ENCODE data around the gene TMEM248. TPM values are rescaled to one million over a fixed set of nuclear protein-coding genes. Genes with fewer than 3 reads are reported as not detected.

Gene TMEM248
- total and polyA plus RNA-seq, 10 of the 15 experiments (the other 5 are each of a cell fraction or from before 2014, with no cell fraction given), result 6.3 to 93.5 (median 64.9) TPM

DNA sequence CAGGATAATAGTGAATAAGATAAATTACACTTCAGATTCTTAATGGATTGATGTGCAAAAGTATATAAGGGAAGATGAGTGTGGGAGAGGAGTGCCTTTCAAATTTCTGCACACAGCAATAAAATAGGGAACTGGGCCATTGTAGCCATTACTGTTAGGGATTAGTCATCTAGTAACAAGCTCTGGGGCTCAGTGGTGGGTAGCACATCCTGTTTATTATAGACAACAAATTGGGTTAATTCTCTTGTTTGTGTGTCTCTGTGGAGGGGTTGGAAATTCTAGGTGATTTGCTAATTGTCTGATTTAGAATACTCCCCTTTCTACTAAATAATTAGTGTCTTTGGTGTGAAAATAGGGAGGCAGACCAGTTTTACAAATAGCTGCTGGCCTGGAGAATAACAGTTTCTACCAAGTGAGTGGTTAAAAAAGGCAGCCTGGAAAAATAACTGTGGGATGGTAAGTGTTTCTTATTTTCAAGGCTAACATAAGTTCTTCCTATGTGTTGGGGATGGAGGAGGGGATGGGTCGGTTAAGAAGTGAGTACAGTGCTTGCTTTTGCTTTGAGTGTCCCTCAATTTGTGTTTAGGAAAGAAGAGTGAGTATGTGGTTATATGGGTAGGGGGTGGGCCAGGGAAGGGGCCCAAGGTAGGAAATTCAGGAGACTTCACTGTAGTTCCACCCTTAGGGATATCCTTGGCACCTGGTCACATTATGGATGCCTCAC lies 43.3 kb upstream of the TMEM248 start (continued):
- no peak for TF ChIP-seq CEBPB (IDR thresholded peaks at IDR 0.05; ENCODE audit: borderline replicate concordance in 1 of 2, low read depth in 2 of 2, low read length in 2 of 2)
- TF ChIP-seq, protein P1, sequence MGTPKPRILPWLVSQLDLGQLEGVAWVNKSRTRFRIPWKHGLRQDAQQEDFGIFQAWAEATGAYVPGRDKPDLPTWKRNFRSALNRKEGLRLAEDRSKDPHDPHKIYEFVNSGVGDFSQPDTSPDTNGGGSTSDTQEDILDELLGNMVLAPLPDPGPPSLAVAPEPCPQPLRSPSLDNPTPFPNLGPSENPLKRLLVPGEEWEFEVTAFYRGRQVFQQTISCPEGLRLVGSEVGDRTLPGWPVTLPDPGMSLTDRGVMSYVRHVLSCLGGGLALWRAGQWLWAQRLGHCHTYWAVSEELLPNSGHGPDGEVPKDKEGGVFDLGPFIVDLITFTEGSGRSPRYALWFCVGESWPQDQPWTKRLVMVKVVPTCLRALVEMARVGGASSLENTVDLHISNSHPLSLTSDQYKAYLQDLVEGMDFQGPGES (IDR thresholded peaks at IDR 0.05), result no peak
- TF ChIP-seq MXI1 (IDR thresholded peaks at IDR 0.05; ENCODE audit: low read depth, low read length), result no peak
- TF ChIP-seq, protein P2, sequence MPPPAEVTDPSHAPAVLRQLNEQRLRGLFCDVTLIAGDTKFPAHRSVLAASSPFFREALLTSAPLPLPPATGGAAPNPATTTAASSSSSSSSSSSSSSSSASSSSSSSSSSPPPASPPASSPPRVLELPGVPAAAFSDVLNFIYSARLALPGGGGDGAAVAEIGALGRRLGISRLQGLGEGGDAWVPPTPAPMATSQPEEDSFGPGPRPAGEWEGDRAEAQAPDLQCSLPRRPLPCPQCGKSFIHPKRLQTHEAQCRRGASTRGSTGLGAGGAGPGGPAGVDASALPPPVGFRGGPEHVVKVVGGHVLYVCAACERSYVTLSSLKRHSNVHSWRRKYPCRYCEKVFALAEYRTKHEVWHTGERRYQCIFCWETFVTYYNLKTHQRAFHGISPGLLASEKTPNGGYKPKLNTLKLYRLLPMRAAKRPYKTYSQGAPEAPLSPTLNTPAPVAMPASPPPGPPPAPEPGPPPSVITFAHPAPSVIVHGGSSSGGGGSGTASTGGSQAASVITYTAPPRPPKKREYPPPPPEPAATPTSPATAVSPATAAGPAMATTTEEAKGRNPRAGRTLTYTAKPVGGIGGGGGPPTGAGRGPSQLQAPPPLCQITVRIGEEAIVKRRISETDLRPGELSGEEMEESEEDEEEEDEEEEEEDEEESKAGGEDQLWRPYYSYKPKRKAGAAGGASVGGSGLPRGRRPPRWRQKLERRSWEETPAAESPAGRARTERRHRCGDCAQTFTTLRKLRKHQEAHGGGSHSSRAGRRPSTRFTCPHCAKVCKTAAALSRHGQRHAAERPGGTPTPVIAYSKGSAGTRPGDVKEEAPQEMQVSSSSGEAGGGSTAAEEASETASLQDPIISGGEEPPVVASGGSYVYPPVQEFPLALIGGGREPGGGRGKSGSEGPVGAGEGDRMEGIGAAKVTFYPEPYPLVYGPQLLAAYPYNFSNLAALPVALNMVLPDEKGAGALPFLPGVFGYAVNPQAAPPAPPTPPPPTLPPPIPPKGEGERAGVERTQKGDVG (CRISPR knock-in tag; IDR thresholded peaks at IDR 0.05), result no peak
- TF ChIP-seq YY1 (IDR thresholded peaks at IDR 0.05; ENCODE audit: low read depth, low read length), result peak; percentile 80
- TF ChIP-seq LARP7 (IDR thresholded peaks at IDR 0.05), result no peak
- TF ChIP-seq GABPA (IDR thresholded peaks at IDR 0.05; ENCODE audit: low read depth), result no peak
- TF ChIP-seq, protein P3, sequence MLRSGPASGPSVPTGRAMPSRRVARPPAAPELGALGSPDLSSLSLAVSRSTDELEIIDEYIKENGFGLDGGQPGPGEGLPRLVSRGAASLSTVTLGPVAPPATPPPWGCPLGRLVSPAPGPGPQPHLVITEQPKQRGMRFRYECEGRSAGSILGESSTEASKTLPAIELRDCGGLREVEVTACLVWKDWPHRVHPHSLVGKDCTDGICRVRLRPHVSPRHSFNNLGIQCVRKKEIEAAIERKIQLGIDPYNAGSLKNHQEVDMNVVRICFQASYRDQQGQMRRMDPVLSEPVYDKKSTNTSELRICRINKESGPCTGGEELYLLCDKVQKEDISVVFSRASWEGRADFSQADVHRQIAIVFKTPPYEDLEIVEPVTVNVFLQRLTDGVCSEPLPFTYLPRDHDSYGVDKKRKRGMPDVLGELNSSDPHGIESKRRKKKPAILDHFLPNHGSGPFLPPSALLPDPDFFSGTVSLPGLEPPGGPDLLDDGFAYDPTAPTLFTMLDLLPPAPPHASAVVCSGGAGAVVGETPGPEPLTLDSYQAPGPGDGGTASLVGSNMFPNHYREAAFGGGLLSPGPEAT (IDR thresholded peaks at IDR 0.05; ENCODE audit: low read depth), result peak; percentile 21; the same call in 1 of the 2 replicates
- TF ChIP-seq, protein P4, sequence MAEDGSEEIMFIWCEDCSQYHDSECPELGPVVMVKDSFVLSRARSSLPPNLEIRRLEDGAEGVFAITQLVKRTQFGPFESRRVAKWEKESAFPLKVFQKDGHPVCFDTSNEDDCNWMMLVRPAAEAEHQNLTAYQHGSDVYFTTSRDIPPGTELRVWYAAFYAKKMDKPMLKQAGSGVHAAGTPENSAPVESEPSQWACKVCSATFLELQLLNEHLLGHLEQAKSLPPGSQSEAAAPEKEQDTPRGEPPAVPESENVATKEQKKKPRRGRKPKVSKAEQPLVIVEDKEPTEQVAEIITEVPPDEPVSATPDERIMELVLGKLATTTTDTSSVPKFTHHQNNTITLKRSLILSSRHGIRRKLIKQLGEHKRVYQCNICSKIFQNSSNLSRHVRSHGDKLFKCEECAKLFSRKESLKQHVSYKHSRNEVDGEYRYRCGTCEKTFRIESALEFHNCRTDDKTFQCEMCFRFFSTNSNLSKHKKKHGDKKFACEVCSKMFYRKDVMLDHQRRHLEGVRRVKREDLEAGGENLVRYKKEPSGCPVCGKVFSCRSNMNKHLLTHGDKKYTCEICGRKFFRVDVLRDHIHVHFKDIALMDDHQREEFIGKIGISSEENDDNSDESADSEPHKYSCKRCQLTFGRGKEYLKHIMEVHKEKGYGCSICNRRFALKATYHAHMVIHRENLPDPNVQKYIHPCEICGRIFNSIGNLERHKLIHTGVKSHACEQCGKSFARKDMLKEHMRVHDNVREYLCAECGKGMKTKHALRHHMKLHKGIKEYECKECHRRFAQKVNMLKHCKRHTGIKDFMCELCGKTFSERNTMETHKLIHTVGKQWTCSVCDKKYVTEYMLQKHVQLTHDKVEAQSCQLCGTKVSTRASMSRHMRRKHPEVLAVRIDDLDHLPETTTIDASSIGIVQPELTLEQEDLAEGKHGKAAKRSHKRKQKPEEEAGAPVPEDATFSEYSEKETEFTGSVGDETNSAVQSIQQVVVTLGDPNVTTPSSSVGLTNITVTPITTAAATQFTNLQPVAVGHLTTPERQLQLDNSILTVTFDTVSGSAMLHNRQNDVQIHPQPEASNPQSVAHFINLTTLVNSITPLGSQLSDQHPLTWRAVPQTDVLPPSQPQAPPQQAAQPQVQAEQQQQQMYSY (CRISPR knock-in tag; IDR thresholded peaks at IDR 0.05), result no peak
- peak; percentile 74 for TF ChIP-seq NFIC (IDR thresholded peaks at IDR 0.05; ENCODE audit: low read depth, low read length)
- peak; percentile 70 for TF ChIP-seq BCL11A (IDR thresholded peaks at IDR 0.05; ENCODE audit: low read depth, low read length)
- TF ChIP-seq HDAC6 (IDR thresholded peaks at IDR 0.05; ENCODE audit: unreplicated experiment), result no peak
- TF ChIP-seq FOXK2 (IDR thresholded peaks at IDR 0.05), result no peak
- TF ChIP-seq SRF (IDR thresholded peaks at IDR 0.05; ENCODE audit: low read depth in 2 of 2, low read length in 2 of 2), result no peak
- TF ChIP-seq TCF7 (IDR thresholded peaks at IDR 0.05; ENCODE audit: borderline replicate concordance), result 0 out of 2 replicates have a peak, but pooled peaks have one; percentile 24
- TF ChIP-seq RUNX3 (IDR thresholded peaks at IDR 0.05; ENCODE audit: low read length), result peak; percentile 78
- peak; percentile 49; the same call in 1 of the 2 replicates for TF ChIP-seq ATF7 (IDR thresholded peaks at IDR 0.05; ENCODE audit: low read depth)
- no peak for TF ChIP-seq NBN (IDR thresholded peaks at IDR 0.05)
- TF ChIP-seq RAD51 (IDR thresholded peaks at IDR 0.05), result no peak
- TF ChIP-seq WRNIP1 (IDR thresholded peaks at IDR 0.05; ENCODE audit: borderline replicate concordance, low read depth, low read length), result no peak

Data from GM12878 (cell line).